Testis (tissue), 3 donors: ENCODE measurements around the gene TRIO. TPM values are rescaled to one million over a fixed set of nuclear protein-coding genes. Genes with fewer than 3 reads are reported as not detected.

Experiments
- DNase-seq: peaks from one replicate; pipeline ENCODE4 v3.0.0-alpha.2; 2019
- H3K27ac ChIP-seq, 2 donors: fragments of 200-600 bp; sonication (generic); one replicate each; pipeline ENCODE4 v1.5.1; 2019
- H3K27me3 ChIP-seq: fragments of 200-600 bp; sonication (generic); one replicate; pipeline ENCODE4 v1.5.1; 2019
- H3K36me3 ChIP-seq: fragments of 200-600 bp; sonication (generic); one replicate; pipeline ENCODE4 v1.5.1; 2017; ENCODE audit warnings: low read depth; ENCODE audit errors: missing control alignments
- H3K4me1 ChIP-seq: fragments of 200-600 bp; sonication (generic); one replicate; pipeline ENCODE4 v1.5.1; 2019
- H3K4me3 ChIP-seq, 2 donors: fragments of 200-600 bp; sonication (generic); one replicate each; pipeline ENCODE4 v1.5.1; 2017 to 2019
- H3K9me3 ChIP-seq: fragments of 200-600 bp; sonication (generic); one replicate; pipeline ENCODE4 v1.5.1; 2017
- CTCF ChIP-seq, 3 experiments: fragments of 450-650 bp in 2 of 3; fragments of 200-600 bp in 1 of 3; sonication (generic) in 1 of 3; IDR thresholded peaks; one replicate each; pipeline ENCODE4 v1.5.1; 2016 to 2019; ENCODE audit warnings: antibody characterized with exemption in 3 of 3, mild to moderate bottlenecking in 2 of 3, moderate library complexity in 1 of 3
- POLR2A ChIP-seq: fragments of 450-650 bp; IDR thresholded peaks from one replicate; pipeline ENCODE4 v1.6.1; 2017; ENCODE audit warnings: antibody characterized with exemption, mild to moderate bottlenecking, moderate library complexity
- WGBS, 2 donors: methylation state at CpG; one replicate each; pipeline ENCODE4 v1.1.5; 2018; 5-methylcytosine and 5-hydroxymethylcytosine counted together
- intact Hi-C: fragments of 100-400 bp; cut with DNase I; formaldehyde crosslinking; loops from one replicate; pipeline ENCODE4 v1.15.1; 2023; ENCODE audit warnings: low total_unique reads
- polyA plus RNA-seq: library from polyadenylated mRNA; stranded (reverse); fragments of 350-450 nt; fragmentation: Illumina TruSeq; extraction: RNeasy Lipid Tissue Mini Kit (QIAGEN cat#74804); gene quantifications from one replicate; pipeline ENCODE4 v1.2.3, GENCODE V29; 2014; ENCODE audit warnings: low read depth, low replicate concordance; ENCODE audit not compliant: insufficient read depth
- total RNA-seq, 2 donors: library from RNA; depleted of rRNA; stranded (reverse); fragments of >200 nt; gene quantifications; one replicate each; pipeline ENCODE4 v1.2.3, GENCODE V29; 2016

The TRIO gene
- total and polyA plus RNA-seq, 3 donors from 2014 or later: 47.2 to 295 (median 249) TPM

- no peak overlapping the region for H3K4me3 ChIP-seq
- 92 to 98% methylated on average over 3 of the region's 3 CpGs for WGBS, 2 donors
- TF ChIP-seq POLR2A (no peak), CTCF (IDR thresholded peaks at IDR 0.05) (no peak)
- no peaks in the 10 kb centered on the region for H3K36me3 ChIP-seq
- peaks cover 9% of the 10 kb centered on the region for H3K4me1 ChIP-seq
- no peak overlapping the region for H3K27ac ChIP-seq
- intact Hi-C loops: no loop called here
- no peaks in the 10 kb centered on the region for H3K9me3 ChIP-seq
- H3K27me3 ChIP-seq: no peaks in the 10 kb centered on the region
- DNase-seq: no peak
Observed at GRCh38 chr5:14321936-14322335, 178.8 kb downstream of the TRIO start.

- TF ChIP-seq CTCF (IDR thresholded peaks at IDR 0.05) (no peak), POLR2A (no peak)
- intact Hi-C loops: no loop called here
- Histone ChIP-seq H3K4me1 (peaks cover 9% of the 10 kb centered on the region), H3K4me3 (no peak overlapping the region), H3K36me3 (no peaks in the 10 kb centered on the region), H3K9me3 (no peaks in the 10 kb centered on the region), H3K27ac (no peak overlapping the region), H3K27me3 (no peaks in the 10 kb centered on the region)
- DNase-seq: no peak
- 65 to 79% methylated on average over 4 of the region's 4 CpGs for WGBS, 2 donors
Observed at GRCh38 chr5:14322437-14323187, 179.5 kb downstream of the TRIO start.

- Histone ChIP-seq H3K36me3 (no peaks in the 10 kb centered on the region), H3K4me3 (no peak overlapping the region), H3K4me1 (peaks cover 9% of the 10 kb centered on the region), H3K27ac (no peak overlapping the region), H3K9me3 (no peaks in the 10 kb centered on the region), H3K27me3 (no peaks in the 10 kb centered on the region)
- WGBS, 2 donors: 90 to 93% methylated on average over 7 of the region's 7 CpGs
- no peak for TF ChIP-seq POLR2A
- TF ChIP-seq CTCF (IDR thresholded peaks at IDR 0.05): no peak
- intact Hi-C loops: no loop called here
- no peak for DNase-seq
Observed at GRCh38 chr5:14323466-14323865, 180.3 kb downstream of the TRIO start.

GRCh38 chr5:14325369-14325768, 182.2 kb downstream of the TRIO start:
- WGBS, 2 donors: 74 to 75% methylated on average over 7 of the region's 7 CpGs
- no peak for DNase-seq
- H3K9me3 ChIP-seq: no peaks in the 10 kb centered on the region
- intact Hi-C loops: no loop called here
- no peaks in the 10 kb centered on the region for H3K36me3 ChIP-seq
- H3K4me1 ChIP-seq: peaks cover 9% of the 10 kb centered on the region
- no peak overlapping the region for H3K4me3 ChIP-seq
- TF ChIP-seq CTCF (IDR thresholded peaks at IDR 0.05) (no peak), POLR2A (no peak)
- no peak overlapping the region for H3K27ac ChIP-seq
- H3K27me3 ChIP-seq: no peaks in the 10 kb centered on the region
